ENCODE results near the gene NLRC5. TPM values are rescaled to one million over a fixed set of nuclear protein-coding genes. Genes with fewer than 3 reads are reported as not detected.

The NLRC5 gene
- total and polyA plus RNA-seq, 2 donors (not counting 3 experiments of a cell fraction or from before 2014, with no cell fraction given), result 7.4 to 26.3 TPM

DNA sequence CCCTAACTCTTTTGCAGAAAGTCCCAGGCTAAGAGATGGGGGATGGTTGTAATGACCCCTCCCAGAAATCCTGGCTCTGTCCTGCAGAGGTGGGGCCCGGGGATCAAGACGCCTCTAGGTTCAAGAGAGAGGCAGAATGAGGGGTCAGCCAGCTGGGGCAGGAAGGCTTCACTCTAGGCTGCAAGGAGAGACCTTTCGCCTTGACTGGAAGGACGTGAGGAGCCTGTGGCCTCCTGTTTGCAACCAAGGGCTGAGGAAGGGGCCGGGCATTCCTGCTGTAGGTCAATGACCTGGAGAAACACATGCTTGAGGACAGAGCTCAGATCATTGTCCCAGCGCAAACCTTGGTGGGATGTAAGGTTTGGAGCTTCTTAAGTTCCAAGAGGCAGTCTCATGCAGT, 36.4 kb upstream of the NLRC5 start:
- dilution Hi-C loops (cut with MboI; ENCODE audit: extremely low pct_ligation_motif_present, low sequenced_read_pairs), result no loop called here
- H3K79me2 ChIP-seq (ENCODE audit: control insufficient read depth, insufficient read depth, low read length), result no peaks in the 10 kb centered on the region
- H3K9me1 ChIP-seq (replicated peaks; ENCODE audit: control insufficient read depth, extremely low read depth, insufficient read depth, low read length), result no peaks in the 10 kb centered on the region
- DNase-seq (ENCODE audit: low read depth, low spot score), result no peak
- no peak overlapping the region for H3K4me2 ChIP-seq (ENCODE audit: insufficient read depth, low read length)
- H2AFZ ChIP-seq (ENCODE audit: low read depth, low read length), result no peak overlapping the region
- no peaks in the 10 kb centered on the region for H3K36me3 ChIP-seq (ENCODE audit: control insufficient read depth in 2 of 2, extremely low read depth in 1 of 2, insufficient read depth in 2 of 2, low read length in 2 of 2)
- no peak for TF ChIP-seq CTCF (IDR thresholded peaks at IDR 0.05; ENCODE audit: extremely low read depth in 1 of 2, insufficient read depth in 1 of 2, low read depth in 1 of 2, low read length in 2 of 2)
- no peak for TF ChIP-seq EZH2 (IDR thresholded peaks at IDR 0.05; ENCODE audit: borderline replicate concordance, low read depth, low read length, severe bottlenecking)
- TF ChIP-seq, protein P1, sequence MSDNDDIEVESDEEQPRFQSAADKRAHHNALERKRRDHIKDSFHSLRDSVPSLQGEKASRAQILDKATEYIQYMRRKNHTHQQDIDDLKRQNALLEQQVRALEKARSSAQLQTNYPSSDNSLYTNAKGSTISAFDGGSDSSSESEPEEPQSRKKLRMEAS (IDR thresholded peaks at IDR 0.05; ENCODE audit: insufficient read depth, insufficient read length), result no peak
- TF ChIP-seq POLR2AphosphoS5 (IDR thresholded peaks at IDR 0.05; ENCODE audit: insufficient read depth, low read depth, low read length), result no peak
- H3K27ac ChIP-seq (ENCODE audit: insufficient read depth, low read depth, low read length), result no peak overlapping the region
- H4K20me1 ChIP-seq (replicated peaks; ENCODE audit: control insufficient read depth, extremely low read depth, insufficient read depth, low read length), result no peaks in the 10 kb centered on the region
- H3K27me3 ChIP-seq (ENCODE audit: control insufficient read depth in 2 of 2, insufficient read depth in 2 of 2, low read length in 2 of 2), result no peaks in the 10 kb centered on the region
- H3K4me3 ChIP-seq (replicated peaks in 1 of 3; ENCODE audit: insufficient read depth in 1 of 3, low read depth in 1 of 3, low read length in 3 of 3), result no peak overlapping the region
- no peaks in the 10 kb centered on the region for H3K4me1 ChIP-seq (ENCODE audit: control insufficient read depth, extremely low read depth, insufficient read depth, low read length)
- intact Hi-C loops (cut with micrococcal nuclease), result no loop called here
- ChIA-PET CTCF (interaction anchor here (0.7 to 4.1 kb wide), 5 partner anchors 87 to 164 kb away, joined by 3 to 54 read pairs (median 7); no protein-coding TSS in a partner anchor), POLR2A (no interaction called here)
- no TSS peak for BruUV-seq (replicated peaks)
- H3K9ac ChIP-seq (replicated peaks; ENCODE audit: extremely low read depth, insufficient read depth, low read length), result no peak overlapping the region
- FAIRE-seq, result no peak
- no peaks in the 10 kb centered on the region for H3K9me3 ChIP-seq (replicated peaks; ENCODE audit: control insufficient read depth, insufficient read depth, low read length)

- peaks cover 6% of the 10 kb centered on the region for H3K4me1 ChIP-seq (ENCODE audit: control insufficient read depth, extremely low read depth, insufficient read depth, low read length)
- no peaks in the 10 kb centered on the region for H3K79me2 ChIP-seq (ENCODE audit: control insufficient read depth, insufficient read depth, low read length)
- H3K9me3 ChIP-seq (replicated peaks; ENCODE audit: control insufficient read depth, insufficient read depth, low read length), result no peaks in the 10 kb centered on the region
- DNase-seq (ENCODE audit: low read depth, low spot score), result no peak
- CTCF ChIA-PET, result no interaction called here
- POLR2A ChIA-PET, result no interaction called here
- no peak overlapping the region for H3K4me3 ChIP-seq (replicated peaks in 1 of 3; ENCODE audit: insufficient read depth in 1 of 3, low read depth in 1 of 3, low read length in 3 of 3)
- no peak overlapping the region for H3K27ac ChIP-seq (ENCODE audit: insufficient read depth, low read depth, low read length)
- intact Hi-C loops (cut with micrococcal nuclease), result no loop called here
- no peak for FAIRE-seq
- H2AFZ ChIP-seq (ENCODE audit: low read depth, low read length), result no peak overlapping the region
- H4K20me1 ChIP-seq (replicated peaks; ENCODE audit: control insufficient read depth, extremely low read depth, insufficient read depth, low read length), result no peaks in the 10 kb centered on the region
- no peak overlapping the region for H3K4me2 ChIP-seq (ENCODE audit: insufficient read depth, low read length)
- dilution Hi-C loops (cut with MboI; ENCODE audit: extremely low pct_ligation_motif_present, low sequenced_read_pairs), result no loop called here
- TF ChIP-seq EZH2 (IDR thresholded peaks at IDR 0.05; ENCODE audit: borderline replicate concordance, low read depth, low read length, severe bottlenecking) (no peak), FOS (IDR thresholded peaks at IDR 0.05; ENCODE audit: borderline replicate concordance, insufficient read depth, low read length) (no peak), GATA2 (IDR thresholded peaks at IDR 0.05; ENCODE audit: insufficient read depth, insufficient read length, low read depth, low read length) (no peak)
- H3K27me3 ChIP-seq (ENCODE audit: control insufficient read depth in 2 of 2, insufficient read depth in 2 of 2, low read length in 2 of 2), result no peaks in the 10 kb centered on the region
- H3K36me3 ChIP-seq (ENCODE audit: control insufficient read depth in 2 of 2, extremely low read depth in 1 of 2, insufficient read depth in 2 of 2, low read length in 2 of 2), result no peaks in the 10 kb centered on the region
- H3K9ac ChIP-seq (replicated peaks; ENCODE audit: extremely low read depth, insufficient read depth, low read length), result no peak overlapping the region
- no TSS peak for BruUV-seq (replicated peaks)
- no peaks in the 10 kb centered on the region for H3K9me1 ChIP-seq (replicated peaks; ENCODE audit: control insufficient read depth, extremely low read depth, insufficient read depth, low read length)
Observed at GRCh38 chr16:56956076-56956475, 33.3 kb upstream of the NLRC5 start.

Data from endothelial cell of umbilical vein (primary cell).